Activated naive CD8-positive, alpha-beta T cell treated with anti-CD3 and anti-CD28 coated beads, Interleukin-2, amount 50 U/mL, for 24 hours (primary cell): ENCODE results near the gene TIFAB.

Experiments used
- ATAC-seq: fragments of 150-1000 bp; cut with Tn5 transposase; one replicate; pipeline ENCODE4 v1.10.0; 2021
- DNase-seq: peaks from one replicate; pipeline ENCODE4 v3.0.0; 2021
- H3K27ac Mint-ChIP-seq: one replicate; pipeline ENCODE4 v1.8.0; 2021; ENCODE audit warnings: mild to moderate bottlenecking, mixed read lengths
- H3K27me3 Mint-ChIP-seq: one replicate; pipeline ENCODE4 v1.8.0; 2021; ENCODE audit warnings: mixed read lengths
- H3K36me3 Mint-ChIP-seq: one replicate; pipeline ENCODE4 v1.8.0; 2021; ENCODE audit warnings: low read depth, mixed read lengths
- H3K4me1 Mint-ChIP-seq: one replicate; pipeline ENCODE4 v1.8.0; 2021; ENCODE audit warnings: mixed read lengths
- H3K4me3 Mint-ChIP-seq: one replicate; pipeline ENCODE4 v1.8.0; 2021; ENCODE audit warnings: mild to moderate bottlenecking, moderate library complexity, mixed read lengths
- H3K9me3 Mint-ChIP-seq: one replicate; pipeline ENCODE4 v1.8.0; 2021; ENCODE audit warnings: mixed read lengths

TIFAB gene

GRCh38 chr5:135456238-135457099, 4.3 kb upstream of the TIFAB start:
- H3K4me1 Mint-ChIP-seq: no peaks in the 10 kb centered on the region
- H3K4me3 Mint-ChIP-seq: no peak overlapping the region
- DNase-seq (no peak), ATAC-seq (no peak)
- H3K9me3 Mint-ChIP-seq: no peaks in the 10 kb centered on the region
- no peak overlapping the region for H3K27ac Mint-ChIP-seq
- peaks cover 10% of the 10 kb centered on the region for H3K27me3 Mint-ChIP-seq
- no peaks in the 10 kb centered on the region for H3K36me3 Mint-ChIP-seq

GRCh38 chr5:135455876-135456237, 3.7 kb upstream of the TIFAB start:
- H3K27me3 Mint-ChIP-seq: peaks cover 10% of the 10 kb centered on the region

GRCh38 chr5:135454946-135455345, 2.8 kb upstream of the TIFAB start:
- Mint-ChIP-seq H3K4me3 (no peak overlapping the region), H3K4me1 (no peaks in the 10 kb centered on the region), H3K9me3 (no peaks in the 10 kb centered on the region), H3K27me3 (peaks cover 10% of the 10 kb centered on the region), H3K36me3 (no peaks in the 10 kb centered on the region), H3K27ac (no peak overlapping the region)
- ATAC-seq (no peak), DNase-seq (no peak)

More at GRCh38 chr5:135455876-135456237, 3.7 kb upstream of the TIFAB start:
- H3K4me3 Mint-ChIP-seq: no peak overlapping the region
- ATAC-seq (no peak), DNase-seq (no peak)
- H3K4me1 Mint-ChIP-seq: no peaks in the 10 kb centered on the region
- H3K36me3 Mint-ChIP-seq: no peaks in the 10 kb centered on the region
- H3K27ac Mint-ChIP-seq: no peak overlapping the region
- no peaks in the 10 kb centered on the region for H3K9me3 Mint-ChIP-seq

GRCh38 chr5:135453613-135454012, 1.5 kb upstream of the TIFAB start:
- ATAC-seq (no peak), DNase-seq (no peak)
- Mint-ChIP-seq H3K4me3 (no peak overlapping the region), H3K4me1 (no peaks in the 10 kb centered on the region), H3K27ac (no peak overlapping the region), H3K27me3 (peaks cover 8% of the 10 kb centered on the region), H3K9me3 (no peaks in the 10 kb centered on the region), H3K36me3 (no peaks in the 10 kb centered on the region)

- H3K4me1 Mint-ChIP-seq: no peaks in the 10 kb centered on the region
- no peaks in the 10 kb centered on the region for H3K9me3 Mint-ChIP-seq
- no peak overlapping the region for H3K4me3 Mint-ChIP-seq
- DNase-seq (no peak), ATAC-seq (no peak)
- H3K27ac Mint-ChIP-seq: no peak overlapping the region
- H3K36me3 Mint-ChIP-seq: no peaks in the 10 kb centered on the region
- peaks cover 7% of the 10 kb centered on the region for H3K27me3 Mint-ChIP-seq
Observed at GRCh38 chr5:135451581-135452320, 400 bp downstream of the TIFAB start.

- no peaks in the 10 kb centered on the region for H3K4me1 Mint-ChIP-seq
- no peaks in the 10 kb centered on the region for H3K36me3 Mint-ChIP-seq
- H3K27ac Mint-ChIP-seq: no peak overlapping the region
- ATAC-seq (no peak), DNase-seq (no peak)
- H3K9me3 Mint-ChIP-seq: no peaks in the 10 kb centered on the region
- H3K27me3 Mint-ChIP-seq: peaks cover 2% of the 10 kb centered on the region
- H3K4me3 Mint-ChIP-seq: no peak overlapping the region
Observed at GRCh38 chr5:135450952-135451351, 1.2 kb downstream of the TIFAB start.

GRCh38 chr5:135450336-135450735, 1.8 kb downstream of the TIFAB start:
- Mint-ChIP-seq H3K9me3 (no peaks in the 10 kb centered on the region), H3K4me3 (no peak overlapping the region), H3K36me3 (no peaks in the 10 kb centered on the region), H3K27ac (no peak overlapping the region), H3K4me1 (no peaks in the 10 kb centered on the region), H3K27me3 (peaks cover 2% of the 10 kb centered on the region)
- DNase-seq (no peak), ATAC-seq (no peak)

- H3K27ac Mint-ChIP-seq: no peak overlapping the region
- H3K27me3 Mint-ChIP-seq: peaks cover 2% of the 10 kb centered on the region
- H3K4me3 Mint-ChIP-seq: no peak overlapping the region
- no peaks in the 10 kb centered on the region for H3K4me1 Mint-ChIP-seq
- ATAC-seq: no peak
- H3K36me3 Mint-ChIP-seq: no peaks in the 10 kb centered on the region
- DNase-seq: no peak
- H3K9me3 Mint-ChIP-seq: no peaks in the 10 kb centered on the region
Observed at GRCh38 chr5:135449644-135450043, 2.5 kb downstream of the TIFAB start.

GRCh38 chr5:135448791-135449507, 3.2 kb downstream of the TIFAB start:
- no peaks in the 10 kb centered on the region for H3K36me3 Mint-ChIP-seq
- H3K27ac Mint-ChIP-seq: no peak overlapping the region
- peaks cover 2% of the 10 kb centered on the region for H3K27me3 Mint-ChIP-seq
- no peaks in the 10 kb centered on the region for H3K4me1 Mint-ChIP-seq
- no peak for DNase-seq
- no peaks in the 10 kb centered on the region for H3K9me3 Mint-ChIP-seq
- no peak for ATAC-seq
- H3K4me3 Mint-ChIP-seq: no peak overlapping the region

- DNase-seq (no peak), ATAC-seq (no peak)
- H3K27me3 Mint-ChIP-seq: peaks cover 2% of the 10 kb centered on the region
- no peaks in the 10 kb centered on the region for H3K9me3 Mint-ChIP-seq
- no peak overlapping the region for H3K27ac Mint-ChIP-seq
- H3K36me3 Mint-ChIP-seq: no peaks in the 10 kb centered on the region
- no peak overlapping the region for H3K4me3 Mint-ChIP-seq
- H3K4me1 Mint-ChIP-seq: no peaks in the 10 kb centered on the region
Observed at GRCh38 chr5:135448071-135448739, 3.9 kb downstream of the TIFAB start.

- H3K4me3 Mint-ChIP-seq: no peak within 1 kb of the TSS
- no peak for DNase-seq
- H3K36me3 Mint-ChIP-seq: no peaks in the 10 kb centered on the region
- H3K27ac Mint-ChIP-seq: no peak within 1 kb of the TSS
- peaks cover 2% of the 10 kb centered on the region for H3K27me3 Mint-ChIP-seq
- H3K9me3 Mint-ChIP-seq: no peaks in the 10 kb centered on the region
- no peaks in the 10 kb centered on the region for H3K4me1 Mint-ChIP-seq
- ATAC-seq: no peak
Observed at GRCh38 chr5:135447298-135447929, 4.7 kb downstream of the TIFAB start, which contains the start of gene DCANP1. Gene DCANP1, minus strand, starts transcription at chr5:135447348. Its CDS starts 240 bp downstream, at chr5:135447108.

GRCh38 chr5:135446615-135447014, 5.5 kb downstream of the TIFAB start:
- no peaks in the 10 kb centered on the region for H3K36me3 Mint-ChIP-seq
- no peaks in the 10 kb centered on the region for H3K4me1 Mint-ChIP-seq
- no peak for DNase-seq
- H3K27me3 Mint-ChIP-seq: peaks cover 2% of the 10 kb centered on the region
- no peaks in the 10 kb centered on the region for H3K9me3 Mint-ChIP-seq
- no peak overlapping the region for H3K4me3 Mint-ChIP-seq
- H3K27ac Mint-ChIP-seq: no peak overlapping the region
- no peak for ATAC-seq

- no peaks in the 10 kb centered on the region for H3K9me3 Mint-ChIP-seq
Observed at GRCh38 chr5:135446206-135446605, 5.9 kb downstream of the TIFAB start.

More at GRCh38 chr5:135446206-135446605, 5.9 kb downstream of the TIFAB start:
- Mint-ChIP-seq H3K27ac (no peak overlapping the region), H3K36me3 (no peaks in the 10 kb centered on the region), H3K27me3 (peaks cover 2% of the 10 kb centered on the region), H3K4me1 (no peaks in the 10 kb centered on the region), H3K4me3 (no peak overlapping the region)
- no peak for DNase-seq
- ATAC-seq: no peak
